ENCODE measurements around the gene RHOT1.
"Not testable (repeated sequence)": the region's sequence is repeated elsewhere in the genome, so short reads cannot be mapped to it uniquely, and the experiment has no call there.

RHOT1 gene

DNA sequence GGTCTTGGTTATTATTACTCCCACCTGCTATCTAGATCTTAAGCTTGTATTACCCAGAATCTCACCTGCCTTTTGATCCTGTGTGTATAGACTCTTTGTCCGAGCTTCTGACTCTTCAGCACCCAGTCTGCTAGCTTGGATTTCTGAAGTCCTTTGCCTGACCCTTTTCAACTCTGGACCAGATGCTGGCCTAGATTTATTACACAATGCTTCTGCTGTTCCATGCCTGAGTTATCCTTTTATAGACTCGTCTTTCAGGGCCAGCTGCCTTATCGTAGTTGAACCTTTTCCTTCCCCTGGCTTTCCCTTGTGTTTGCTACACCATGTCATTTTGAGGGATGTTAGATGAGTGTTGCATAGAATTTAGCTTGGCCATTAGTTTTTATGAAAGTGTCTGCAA, 32.6 kb downstream of the RHOT1 start:
- TF ChIP-seq, protein P1, sequence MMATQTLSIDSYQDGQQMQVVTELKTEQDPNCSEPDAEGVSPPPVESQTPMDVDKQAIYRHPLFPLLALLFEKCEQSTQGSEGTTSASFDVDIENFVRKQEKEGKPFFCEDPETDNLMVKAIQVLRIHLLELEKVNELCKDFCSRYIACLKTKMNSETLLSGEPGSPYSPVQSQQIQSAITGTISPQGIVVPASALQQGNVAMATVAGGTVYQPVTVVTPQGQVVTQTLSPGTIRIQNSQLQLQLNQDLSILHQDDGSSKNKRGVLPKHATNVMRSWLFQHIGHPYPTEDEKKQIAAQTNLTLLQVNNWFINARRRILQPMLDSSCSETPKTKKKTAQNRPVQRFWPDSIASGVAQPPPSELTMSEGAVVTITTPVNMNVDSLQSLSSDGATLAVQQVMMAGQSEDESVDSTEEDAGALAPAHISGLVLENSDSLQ (IDR thresholded peaks at IDR 0.05), result no peak
- TF ChIP-seq ARNT (IDR thresholded peaks at IDR 0.05) (no peak), BHLHE40 (IDR thresholded peaks at IDR 0.05; ENCODE audit: borderline replicate concordance) (no peak), SP1 (IDR thresholded peaks at IDR 0.05) (no peak), TARDBP (IDR thresholded peaks at IDR 0.05) (no peak), FOXK2 (IDR thresholded peaks at IDR 0.05) (no peak), NFRKB (IDR thresholded peaks at IDR 0.05) (no peak), L3MBTL2 (conservative IDR thresholded peaks at IDR 0.05) (no peak), HDGF (IDR thresholded peaks at IDR 0.05; ENCODE audit: borderline replicate concordance) (no peak), SUZ12 (IDR thresholded peaks at IDR 0.05) (no peak), LEF1 (IDR thresholded peaks at IDR 0.05; ENCODE audit: borderline replicate concordance) (no peak)
- ChIA-PET POLR2A (no interaction called here), CTCF (no interaction called here)
- no peak for DNase-seq (ENCODE audit: extremely low spot score)

DNA sequence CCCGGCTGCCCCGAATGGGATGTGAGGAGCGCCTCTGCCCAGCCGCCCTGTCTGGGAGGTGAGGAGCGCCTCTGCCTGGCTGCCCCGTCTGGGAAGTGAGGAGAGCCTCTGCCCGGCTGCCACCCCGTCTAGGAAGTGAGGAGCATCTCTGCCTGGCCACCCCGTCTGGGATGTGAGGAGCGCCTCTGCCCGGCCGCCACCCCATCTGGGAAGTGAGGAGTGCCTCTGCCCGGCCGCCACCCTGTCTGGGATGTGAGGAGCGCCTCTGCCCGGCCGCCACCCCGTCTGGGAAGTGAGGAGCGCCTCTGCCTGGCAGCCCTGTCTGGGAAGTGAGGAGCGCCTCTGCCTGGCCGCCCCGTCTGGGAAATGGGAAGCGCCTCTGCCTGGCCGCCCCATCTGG, 36.4 kb downstream of the RHOT1 start:
- DNase-seq (ENCODE audit: extremely low spot score); CTCF ChIA-PET; POLR2A ChIA-PET: not testable (repeated sequence)

DNA sequence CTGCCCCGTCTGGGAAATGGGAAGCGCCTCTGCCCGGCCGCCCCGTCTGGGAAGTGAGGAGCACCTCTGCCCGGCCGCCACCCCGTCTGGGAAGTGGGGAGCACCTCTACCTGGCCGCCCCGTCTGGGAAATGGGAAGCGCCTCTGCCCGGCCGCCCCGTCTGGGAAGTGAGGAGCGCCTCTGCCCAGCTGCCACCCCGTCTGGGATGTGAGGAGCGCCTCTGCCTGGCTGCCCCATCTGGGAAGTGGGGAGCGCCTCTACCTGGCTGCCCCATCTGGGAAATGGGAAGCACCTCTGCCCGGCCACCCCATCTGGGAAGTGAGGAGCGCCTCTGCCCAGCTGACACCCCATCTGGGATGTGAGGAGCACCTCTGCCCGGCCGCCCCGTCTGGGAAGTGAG, 36.8 kb downstream of the RHOT1 start:
- DNase-seq (ENCODE audit: extremely low spot score); POLR2A ChIA-PET; CTCF ChIA-PET: not testable (repeated sequence)

DNA sequence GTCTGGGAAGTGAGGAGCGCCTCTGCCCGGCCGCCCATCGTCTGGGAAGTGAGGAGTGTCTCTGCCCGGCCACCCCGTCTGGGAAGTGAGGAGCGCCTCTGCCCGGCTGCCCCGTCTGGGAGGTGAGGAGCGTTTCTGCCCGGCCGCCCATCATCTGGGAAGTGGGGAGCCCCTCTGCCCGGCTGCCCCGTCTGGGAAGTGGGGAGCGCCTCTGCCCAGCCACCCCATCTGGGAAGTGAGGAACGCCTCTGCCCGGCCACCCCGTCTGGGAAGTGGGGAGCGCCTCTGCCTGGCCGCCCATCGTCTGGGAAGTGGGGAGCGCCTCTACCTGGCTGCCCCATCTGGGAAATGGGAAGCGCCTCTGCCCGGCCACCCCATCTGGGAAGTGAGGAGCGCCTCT, 37.2 kb downstream of the RHOT1 start:
- CTCF ChIA-PET; DNase-seq (ENCODE audit: extremely low spot score): not testable (repeated sequence)

DNA sequence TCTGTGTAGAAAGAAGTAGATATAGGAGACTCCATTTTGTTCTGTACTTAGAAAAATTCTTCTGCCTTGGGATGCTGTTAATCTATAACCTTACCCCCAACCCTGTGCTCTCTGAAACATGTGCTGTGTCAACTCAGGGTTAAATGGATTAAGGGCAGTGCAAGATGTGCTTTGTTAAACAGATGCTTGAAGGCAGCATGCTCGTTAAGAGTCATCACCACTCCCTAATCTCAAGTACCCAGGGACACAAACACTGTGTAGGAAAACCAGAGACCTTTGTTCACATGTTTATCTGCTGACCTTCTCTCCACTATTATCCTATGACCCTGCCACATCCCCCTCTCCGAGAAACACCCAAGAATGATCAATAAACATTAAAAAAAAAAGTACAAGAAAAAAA, 38.0 kb downstream of the RHOT1 start:
- CTCF ChIA-PET; POLR2A ChIA-PET; DNase-seq (ENCODE audit: extremely low spot score): not testable (repeated sequence)

More for the DNA sequence above, 37.2 kb downstream of the RHOT1 start:
- POLR2A ChIA-PET, result not testable (repeated sequence)

DNA sequence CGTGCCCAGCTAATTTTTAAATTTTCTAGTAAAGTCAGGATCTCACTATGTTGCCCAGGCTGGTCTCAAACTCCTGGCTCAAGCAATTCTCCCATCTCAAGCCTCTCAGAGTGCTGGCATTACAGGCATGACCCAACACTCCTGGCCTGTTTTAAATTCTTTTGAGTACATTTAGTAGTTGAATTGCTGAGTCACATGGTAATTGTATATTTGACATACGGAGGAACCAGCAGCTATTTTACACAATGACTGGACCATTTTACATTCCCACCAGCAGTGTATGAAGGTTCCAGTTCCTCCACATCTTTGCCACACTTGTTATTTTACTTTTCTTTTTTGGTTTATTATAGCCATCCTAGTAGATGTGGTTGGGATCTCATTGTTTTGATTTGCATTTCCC, 43.6 kb downstream of the RHOT1 start:
- DNase-seq (ENCODE audit: extremely low spot score), result no peak
- ChIA-PET POLR2A (no interaction called here), CTCF (no interaction called here)
- TF ChIP-seq, protein P1 (IDR thresholded peaks at IDR 0.05), result no peak
- TF ChIP-seq SP1 (IDR thresholded peaks at IDR 0.05), result no peak
- TF ChIP-seq CTBP1 (IDR thresholded peaks at IDR 0.05; ENCODE audit: borderline replicate concordance), result no peak
- TF ChIP-seq FOXM1 (IDR thresholded peaks at IDR 0.05; ENCODE audit: borderline replicate concordance), result no peak
- TF ChIP-seq ELF4 (IDR thresholded peaks at IDR 0.05), result no peak
- TF ChIP-seq ARNT (IDR thresholded peaks at IDR 0.05), result no peak
- no peak for TF ChIP-seq ZNF384 (IDR thresholded peaks at IDR 0.05)

DNA sequence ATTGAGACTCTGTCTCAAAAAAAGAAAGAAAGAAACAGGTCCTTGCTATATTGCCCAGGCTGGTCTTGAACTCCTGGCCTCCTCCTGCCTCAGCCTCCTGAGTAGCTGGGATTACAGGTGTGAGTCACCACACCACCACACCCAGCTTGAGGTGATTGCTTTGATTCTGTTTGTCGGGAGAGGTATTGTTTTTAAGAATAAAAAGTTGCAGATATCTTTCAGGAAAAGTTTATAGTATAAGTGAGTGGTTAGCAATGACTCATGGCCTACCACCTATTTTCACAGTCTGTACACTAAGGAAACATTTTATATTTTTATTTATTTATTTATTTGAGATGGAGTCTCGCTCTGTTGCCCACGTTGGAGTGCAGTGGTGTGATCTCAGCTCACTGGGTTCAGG, 45.0 kb downstream of the RHOT1 start:
- POLR2A ChIA-PET, result no interaction called here
- no peak for TF ChIP-seq ARNT (IDR thresholded peaks at IDR 0.05)
- no peak for TF ChIP-seq CTBP1 (IDR thresholded peaks at IDR 0.05; ENCODE audit: borderline replicate concordance)
- TF ChIP-seq NFRKB (IDR thresholded peaks at IDR 0.05), result no peak
- TF ChIP-seq HDGF (IDR thresholded peaks at IDR 0.05; ENCODE audit: borderline replicate concordance), result no peak
- no peak for TF ChIP-seq TARDBP (IDR thresholded peaks at IDR 0.05)
- no peak for TF ChIP-seq ZNF384 (IDR thresholded peaks at IDR 0.05)
- TF ChIP-seq, protein P1 (IDR thresholded peaks at IDR 0.05), result no peak
- TF ChIP-seq LEF1 (IDR thresholded peaks at IDR 0.05; ENCODE audit: borderline replicate concordance), result no peak
- TF ChIP-seq FOXM1 (IDR thresholded peaks at IDR 0.05; ENCODE audit: borderline replicate concordance), result no peak
- no peak for TF ChIP-seq SUZ12 (IDR thresholded peaks at IDR 0.05)
- no peak for TF ChIP-seq SP1 (IDR thresholded peaks at IDR 0.05)
- TF ChIP-seq ELF4 (IDR thresholded peaks at IDR 0.05), result no peak
- TF ChIP-seq BHLHE40 (IDR thresholded peaks at IDR 0.05; ENCODE audit: borderline replicate concordance), result no peak
- no peak for TF ChIP-seq L3MBTL2 (conservative IDR thresholded peaks at IDR 0.05)
- no peak for DNase-seq (ENCODE audit: extremely low spot score)
- CTCF ChIA-PET, result no interaction called here

DNA sequence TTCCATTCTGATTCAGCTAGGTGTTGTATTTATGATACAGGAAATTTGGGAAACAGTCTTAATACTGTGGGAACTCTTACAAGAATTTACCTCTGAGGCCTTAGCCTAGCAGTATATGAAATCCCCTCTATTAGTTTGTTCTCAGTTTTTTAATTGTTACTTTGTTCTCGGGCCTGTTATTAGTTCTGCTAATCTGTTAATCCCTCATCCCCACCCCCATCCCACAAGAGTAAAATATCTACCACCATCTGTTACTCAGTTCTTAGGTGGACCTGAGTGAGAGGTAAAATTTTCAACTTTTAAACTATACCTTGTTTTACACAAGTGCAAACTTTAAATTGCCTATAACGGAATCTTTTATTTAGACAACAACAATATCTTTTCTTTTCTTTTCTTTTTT, 47.0 kb downstream of the RHOT1 start:
- ChIA-PET POLR2A (no interaction called here), CTCF (no interaction called here)
- TF ChIP-seq BHLHE40 (IDR thresholded peaks at IDR 0.05; ENCODE audit: borderline replicate concordance), result no peak
- TF ChIP-seq NFRKB (IDR thresholded peaks at IDR 0.05), result no peak
- no peak for TF ChIP-seq ARNT (IDR thresholded peaks at IDR 0.05)
- no peak for TF ChIP-seq CTBP1 (IDR thresholded peaks at IDR 0.05; ENCODE audit: borderline replicate concordance)
- TF ChIP-seq LEF1 (IDR thresholded peaks at IDR 0.05; ENCODE audit: borderline replicate concordance), result no peak
- TF ChIP-seq FOXA1 (IDR thresholded peaks at IDR 0.05), result no peak
- TF ChIP-seq SP1 (IDR thresholded peaks at IDR 0.05), result no peak
- no peak for TF ChIP-seq HDGF (IDR thresholded peaks at IDR 0.05; ENCODE audit: borderline replicate concordance)
- no peak for TF ChIP-seq TARDBP (IDR thresholded peaks at IDR 0.05)
- no peak for TF ChIP-seq FOXM1 (IDR thresholded peaks at IDR 0.05; ENCODE audit: borderline replicate concordance)
- no peak for TF ChIP-seq L3MBTL2 (conservative IDR thresholded peaks at IDR 0.05)
- no peak for DNase-seq (ENCODE audit: extremely low spot score)
